DMS153 treated with DMSO at 0.1 percent for 48 hours (cell line): Measurements from ENCODE around the gene NFATC1.
"Not testable (repeated sequence)": the region's sequence is repeated elsewhere in the genome, so short reads cannot be mapped to it uniquely, and the experiment has no call there.

Source experiments
- DNase-seq: peaks from one replicate; lab custom pipeline; 2025; ENCODE audit not compliant: unreplicated experiment; lab: John Stamatoyannopoulos, UW

NFATC1 gene

GRCh38 chr18:79375441-79376154 lies 20.1 kb upstream of the NFATC1 start:
- no peak for DNase-seq

GRCh38 chr18:79376661-79377060 lies 19.1 kb upstream of the NFATC1 start:
- DNase-seq = not testable (repeated sequence)

GRCh38 chr18:79377187-79377891 lies 18.4 kb upstream of the NFATC1 start:
- no peak for DNase-seq

- peak; percentile 22 for DNase-seq
These were observed 17.0 kb upstream of the NFATC1 start for GRCh38 chr18:79378536-79379250.

GRCh38 chr18:79379251-79379905 lies 16.4 kb upstream of the NFATC1 start:
- DNase-seq = no peak

GRCh38 chr18:79379931-79380815 lies 15.6 kb upstream of the NFATC1 start:
- DNase-seq = no peak

- no peak for DNase-seq
These were observed 14.6 kb upstream of the NFATC1 start for GRCh38 chr18:79380816-79381806.

GRCh38 chr18:79381811-79382311 lies 13.9 kb upstream of the NFATC1 start:
- DNase-seq = no peak

- no peak for DNase-seq
These were observed 12.9 kb upstream of the NFATC1 start for GRCh38 chr18:79382681-79383387.

- DNase-seq = no peak
These were observed 12.2 kb upstream of the NFATC1 start for GRCh38 chr18:79383388-79384056.

- no peak for DNase-seq
These were observed 11.5 kb upstream of the NFATC1 start for GRCh38 chr18:79384151-79384807.

GRCh38 chr18:79384834-79385233 lies 10.9 kb upstream of the NFATC1 start:
- no peak for DNase-seq

- no peak for DNase-seq
These were observed 10.4 kb upstream of the NFATC1 start for GRCh38 chr18:79385326-79385707.

GRCh38 chr18:79385708-79386341 lies 9.9 kb upstream of the NFATC1 start:
- DNase-seq = no peak

GRCh38 chr18:79386547-79386946 lies 9.2 kb upstream of the NFATC1 start:
- DNase-seq = no peak

- DNase-seq = no peak
These were observed 8.5 kb upstream of the NFATC1 start for GRCh38 chr18:79387214-79387613.

- DNase-seq = no peak
These were observed 8.1 kb upstream of the NFATC1 start for GRCh38 chr18:79387615-79388014.
